Activated CD8-positive, alpha-beta memory T cell treated with anti-CD3 and anti-CD28 coated beads, Interleukin-2, amount 10 ng/mL, durations not matched to agents 7 days and 5 days (primary cell): ENCODE results near the gene TRIM46. TPM values are rescaled to one million over a fixed set of nuclear protein-coding genes. Genes with fewer than 3 reads are reported as not detected.
"Not testable (repeated sequence)": the region's sequence is repeated elsewhere in the genome, so short reads cannot be mapped to it uniquely, and the experiment has no call there.

Source experiments
- ATAC-seq: fragments of 150-1000 bp; cut with Tn5 transposase; one replicate; pipeline ENCODE4 v1.10.0; 2021; ENCODE audit warnings: moderate library complexity
- CTCF ChIA-PET: fragments of 350-600 bp; sonication (Branson Sonifier 250); formaldehyde crosslinking; loops from one replicate; lab custom pipeline; 2021; ENCODE audit warnings: antibody characterized with exemption; lab: Charles Lee
- DNase-seq: peaks from one replicate; pipeline ENCODE4 v3.0.0-alpha.2; 2020
- H3K27ac Mint-ChIP-seq: one replicate; pipeline ENCODE4 v1.8.0; 2021; ENCODE audit warnings: mild to moderate bottlenecking, mixed read lengths
- H3K27me3 Mint-ChIP-seq: one replicate; pipeline ENCODE4 v1.8.0; 2021; ENCODE audit warnings: mixed read lengths
- H3K36me3 Mint-ChIP-seq: one replicate; pipeline ENCODE4 v1.8.0; 2021; ENCODE audit warnings: mild to moderate bottlenecking, mixed read lengths
- H3K4me1 Mint-ChIP-seq: one replicate; pipeline ENCODE4 v1.8.0; 2021; ENCODE audit warnings: mixed read lengths
- H3K4me3 Mint-ChIP-seq: one replicate; pipeline ENCODE4 v1.8.0; 2021; ENCODE audit warnings: mild to moderate bottlenecking, moderate library complexity, mixed read lengths
- H3K9me3 Mint-ChIP-seq: one replicate; pipeline ENCODE4 v1.8.0; 2022; ENCODE audit warnings: low read depth, mixed read lengths
- total RNA-seq, 2 experiments: library from RNA; stranded (reverse); gene quantifications; one replicate each; pipeline ENCODE4 v1.2.3, GENCODE V29; 2021

TRIM46 gene
- total RNA-seq, 2 experiments from 2014 or later, result 11.2 to 16.1 TPM

- peak overlapping the region; percentile 73 for H3K27ac Mint-ChIP-seq
- no peak for ATAC-seq
- H3K4me3 Mint-ChIP-seq, result no peak overlapping the region
Measured at GRCh38 chr1:155188268-155188667, 14.6 kb downstream of the TRIM46 start.

GRCh38 chr1:155189926-155190325 lies 16.3 kb downstream of the TRIM46 start:
- H3K9me3 Mint-ChIP-seq, H3K36me3 Mint-ChIP-seq, H3K27ac Mint-ChIP-seq, H3K27me3 Mint-ChIP-seq, ATAC-seq, DNase-seq, CTCF ChIA-PET, H3K4me3 Mint-ChIP-seq: not testable (repeated sequence)
- H3K4me1 Mint-ChIP-seq, result peaks cover 34% of the 10 kb centered on the region

More at GRCh38 chr1:155188268-155188667, 14.6 kb downstream of the TRIM46 start:
- Mint-ChIP-seq H3K36me3 (peaks cover 2% of the 10 kb centered on the region), H3K27me3 (no peaks in the 10 kb centered on the region), H3K4me1 (peaks cover 21% of the 10 kb centered on the region), H3K9me3 (no peaks in the 10 kb centered on the region)
- CTCF ChIA-PET, result interaction anchor here (0.8 to 1.2 kb wide), 2 partner anchors 12 to 16 kb away, joined by 3 to 4 read pairs; partner anchors contain the start of gene KRTCAP2
- DNase-seq, result no peak

- Mint-ChIP-seq H3K9me3 (no peaks in the 10 kb centered on the region), H3K27me3 (no peaks in the 10 kb centered on the region), H3K4me1 (peaks cover 34% of the 10 kb centered on the region), H3K27ac (peak overlapping the region; percentile 92), H3K4me3 (no peak overlapping the region), H3K36me3 (no peaks in the 10 kb centered on the region)
- ATAC-seq, result no peak
- CTCF ChIA-PET, result interaction anchor here (0.7 to 6.5 kb wide), 5 partner anchors 14 to 35 kb away, joined by 3 to 117 read pairs (median 27); partner anchors contain the start of genes KRTCAP2, MTX1, THBS3 and TRIM46
- DNase-seq, result no peak
Measured at GRCh38 chr1:155191904-155192303, 18.3 kb downstream of the TRIM46 start.

GRCh38 chr1:155192346-155193274 lies 19.0 kb downstream of the TRIM46 start:
- Mint-ChIP-seq H3K9me3 (no peaks in the 10 kb centered on the region), H3K27me3 (no peaks in the 10 kb centered on the region), H3K27ac (peak overlapping the region; percentile 92)

GRCh38 chr1:155193275-155193990 lies 19.8 kb downstream of the TRIM46 start:
- peak; percentile 86 for DNase-seq
- H3K27ac Mint-ChIP-seq, result peak overlapping the region; percentile 92
- CTCF ChIA-PET, result interaction anchor here (1.0 to 6.5 kb wide), 23 partner anchors 8 to 633 kb away, joined by 3 to 117 read pairs (median 7); partner anchors contain the start of genes ADAM15, KRTCAP2, MTX1 and PMVK
- peak; percentile 66 for ATAC-seq
- H3K27me3 Mint-ChIP-seq, result no peaks in the 10 kb centered on the region
- H3K36me3 Mint-ChIP-seq, result no peaks in the 10 kb centered on the region
- peak overlapping the region; percentile 73 for H3K4me3 Mint-ChIP-seq
- peaks cover 29% of the 10 kb centered on the region for H3K4me1 Mint-ChIP-seq
- no peaks in the 10 kb centered on the region for H3K9me3 Mint-ChIP-seq

More at GRCh38 chr1:155192346-155193274, 19.0 kb downstream of the TRIM46 start:
- ATAC-seq (no peak), DNase-seq (no peak)
- CTCF ChIA-PET, result interaction anchor here (0.7 to 6.5 kb wide), 20 partner anchors 8 to 633 kb away, joined by 3 to 117 read pairs (median 8); partner anchors contain the start of genes KRTCAP2, MTX1, PMVK and THBS3
- Mint-ChIP-seq H3K4me1 (peaks cover 34% of the 10 kb centered on the region), H3K4me3 (peak overlapping the region; percentile 73), H3K36me3 (no peaks in the 10 kb centered on the region)

- not testable (repeated sequence) for H3K27me3 Mint-ChIP-seq, H3K36me3 Mint-ChIP-seq
- H3K27ac Mint-ChIP-seq, result peak overlapping the region; percentile 92
Measured at GRCh38 chr1:155193991-155194240, 20.3 kb downstream of the TRIM46 start.

GRCh38 chr1:155195201-155196102 lies 21.8 kb downstream of the TRIM46 start:
- H3K4me1 Mint-ChIP-seq, result peaks cover 29% of the 10 kb centered on the region
- H3K9me3 Mint-ChIP-seq, result no peaks in the 10 kb centered on the region
- DNase-seq, result no peak
- no peaks in the 10 kb centered on the region for H3K36me3 Mint-ChIP-seq
- no peak for ATAC-seq
- peak overlapping the region; percentile 61 for H3K4me3 Mint-ChIP-seq
- no peaks in the 10 kb centered on the region for H3K27me3 Mint-ChIP-seq
- peak overlapping the region; percentile 71 for H3K27ac Mint-ChIP-seq
- CTCF ChIA-PET, result interaction anchor here (0.8 to 6.5 kb wide), 14 partner anchors 7 to 145 kb away, joined by 3 to 117 read pairs (median 6); partner anchors contain the start of genes ADAM15, KRTCAP2, MTX1 and THBS3

More at GRCh38 chr1:155193991-155194240, 20.3 kb downstream of the TRIM46 start:
- not testable (repeated sequence) for DNase-seq, ATAC-seq, H3K9me3 Mint-ChIP-seq
- CTCF ChIA-PET, result interaction anchor here (1.0 to 6.5 kb wide), 24 partner anchors 9 to 634 kb away, joined by 3 to 117 read pairs (median 6); partner anchors contain the start of genes ADAM15, KRTCAP2, MTX1 and PMVK
- Mint-ChIP-seq H3K4me1 (peaks cover 29% of the 10 kb centered on the region), H3K4me3 (peak overlapping the region; percentile 73)

- H3K27ac Mint-ChIP-seq, result no peak overlapping the region
- no peaks in the 10 kb centered on the region for H3K36me3 Mint-ChIP-seq
- H3K27me3 Mint-ChIP-seq, result no peaks in the 10 kb centered on the region
- peaks cover 29% of the 10 kb centered on the region for H3K4me1 Mint-ChIP-seq
- H3K9me3 Mint-ChIP-seq, result no peaks in the 10 kb centered on the region
- DNase-seq (no peak), ATAC-seq (no peak)
- CTCF ChIA-PET, result interaction anchor here (0.8 to 6.5 kb wide), 7 partner anchors 8 to 105 kb away, joined by 3 to 87 read pairs (median 3); partner anchors contain the start of genes KRTCAP2, MTX1 and THBS3
- peak overlapping the region; percentile 61 for H3K4me3 Mint-ChIP-seq
Measured at GRCh38 chr1:155196103-155196892, 22.6 kb downstream of the TRIM46 start.

GRCh38 chr1:155196893-155197638 lies 23.4 kb downstream of the TRIM46 start:
- DNase-seq (no peak), ATAC-seq (no peak)
- Mint-ChIP-seq H3K27me3 (no peaks in the 10 kb centered on the region), H3K4me1 (peaks cover 26% of the 10 kb centered on the region), H3K36me3 (no peaks in the 10 kb centered on the region), H3K4me3 (no peak overlapping the region), H3K27ac (no peak overlapping the region), H3K9me3 (no peaks in the 10 kb centered on the region)
- CTCF ChIA-PET, result interaction anchor here (0.8 to 6.5 kb wide), 2 partner anchors 10 to 54 kb away, joined by 3 to 87 read pairs; partner anchors contain the start of genes MTX1 and THBS3

GRCh38 chr1:155197901-155198546 lies 24.4 kb downstream of the TRIM46 start:
- Mint-ChIP-seq H3K4me3 (no peak overlapping the region), H3K36me3 (no peaks in the 10 kb centered on the region), H3K9me3 (no peaks in the 10 kb centered on the region), H3K27ac (no peak overlapping the region), H3K4me1 (peaks cover 18% of the 10 kb centered on the region), H3K27me3 (no peaks in the 10 kb centered on the region)
- DNase-seq, result no peak
- CTCF ChIA-PET, result interaction anchor here (0.8 to 6.5 kb wide), 2 partner anchors 10 to 53 kb away, joined by 3 to 87 read pairs; partner anchors contain the start of genes MTX1 and THBS3
- no peak for ATAC-seq

- H3K9me3 Mint-ChIP-seq, result no peaks in the 10 kb centered on the region
- ATAC-seq (no peak), DNase-seq (no peak)
- no peaks in the 10 kb centered on the region for H3K27me3 Mint-ChIP-seq
- H3K27ac Mint-ChIP-seq, result no peak overlapping the region
- no peak overlapping the region for H3K4me3 Mint-ChIP-seq
- peaks cover 14% of the 10 kb centered on the region for H3K4me1 Mint-ChIP-seq
- CTCF ChIA-PET, result no interaction called here
- H3K36me3 Mint-ChIP-seq, result no peaks in the 10 kb centered on the region
Measured at GRCh38 chr1:155198547-155198906, 24.9 kb downstream of the TRIM46 start.
